H9 (cell line): Measurements from ENCODE around the gene ZNF609. TPM values are rescaled to one million over a fixed set of nuclear protein-coding genes. Genes with fewer than 3 reads are reported as not detected.

Experiments used
- DNase-seq: peaks from one replicate; pipeline ENCODE4 v3.0.0-alpha.2; 2017
- H2AFZ ChIP-seq: one replicate; pipeline ENCODE4 v1.6.1; 2013; ENCODE audit warnings: mild to moderate bottlenecking, low read length, control low read depth, moderate library complexity
- H2AK5ac ChIP-seq: 2 replicates; pipeline ENCODE4 v1.6.1; 2013; ENCODE audit warnings: low read length, control low read depth, mixed read lengths; ENCODE audit not compliant: insufficient read length
- H2BK120ac ChIP-seq: one replicate; pipeline ENCODE4 v1.6.1; 2013; ENCODE audit warnings: low read depth, mild to moderate bottlenecking, low read length, control low read depth, inconsistent platforms; ENCODE audit not compliant: poor library complexity, severe bottlenecking
- H2BK12ac ChIP-seq: 2 replicates; pipeline ENCODE4 v1.6.1; 2013; ENCODE audit warnings: low read length, control low read depth, mixed read lengths, low read depth; ENCODE audit not compliant: insufficient read length
- H2BK15ac ChIP-seq: 2 replicates; pipeline ENCODE4 v1.6.1; 2013; ENCODE audit warnings: low read depth, low read length, control low read depth
- H2BK20ac ChIP-seq: one replicate; pipeline ENCODE4 v1.6.1; 2013; ENCODE audit warnings: low read depth, mild to moderate bottlenecking, low read length, control low read depth, inconsistent platforms; ENCODE audit not compliant: poor library complexity, severe bottlenecking
- H2BK5ac ChIP-seq: 2 replicates; pipeline ENCODE4 v1.6.1; 2013; ENCODE audit warnings: low read length, control low read depth, mixed read lengths; ENCODE audit not compliant: insufficient read length
- H3K14ac ChIP-seq: 2 replicates; pipeline ENCODE4 v1.6.1; 2013; ENCODE audit warnings: low read length, control low read depth; ENCODE audit not compliant: insufficient read depth
- H3K18ac ChIP-seq: 2 replicates; pipeline ENCODE4 v1.6.1; 2013; ENCODE audit warnings: low read depth, mild to moderate bottlenecking, mixed read lengths, low read length, control low read depth; ENCODE audit not compliant: insufficient read length
- H3K23ac ChIP-seq: 2 replicates; pipeline ENCODE4 v1.6.1; 2013; ENCODE audit warnings: low read length, control low read depth, mixed read lengths, low read depth; ENCODE audit not compliant: insufficient read length
- H3K23me2 ChIP-seq: 2 replicates; pipeline ENCODE4 v1.6.1; 2013; ENCODE audit warnings: low read depth, mild to moderate bottlenecking, mixed read lengths, low read length, control low read depth; ENCODE audit not compliant: insufficient read length, poor library complexity, severe bottlenecking
- H3K27ac ChIP-seq: 2 replicates; pipeline ENCODE4 v1.5.1; 2013; ENCODE audit warnings: low read length, control low read depth, mixed read lengths, low read depth; ENCODE audit not compliant: insufficient read length
- H3K27me3 ChIP-seq: 2 replicates; pipeline ENCODE4 v1.6.1; 2013; ENCODE audit warnings: low read length, control low read depth, inconsistent platforms; ENCODE audit not compliant: insufficient read depth
- H3K4ac ChIP-seq: 2 replicates; pipeline ENCODE4 v1.6.1; 2013; ENCODE audit warnings: low read depth, mild to moderate bottlenecking, control low read depth, inconsistent platforms, low read length, moderate library complexity
- H3K4me1 ChIP-seq: 2 replicates; pipeline ENCODE4 v1.6.1; 2013; ENCODE audit warnings: low read length, control low read depth, inconsistent platforms; ENCODE audit not compliant: insufficient read depth
- H3K4me2 ChIP-seq: 2 replicates; pipeline ENCODE4 v1.6.1; 2013; ENCODE audit warnings: low read length, control low read depth, mixed read lengths; ENCODE audit not compliant: insufficient read length, insufficient read depth
- H3K56ac ChIP-seq: 2 replicates; pipeline ENCODE4 v1.6.1; 2013; ENCODE audit warnings: low read depth, mild to moderate bottlenecking, mixed read lengths, low read length, control low read depth; ENCODE audit not compliant: insufficient read length
- H3K79me1 ChIP-seq: 2 replicates; pipeline ENCODE4 v1.6.1; 2013; ENCODE audit warnings: low read depth, mild to moderate bottlenecking, moderate library complexity, low read length, control low read depth, inconsistent platforms; ENCODE audit not compliant: insufficient read depth, poor library complexity, severe bottlenecking
- H3K79me2 ChIP-seq: 2 replicates; pipeline ENCODE4 v1.6.1; 2013; ENCODE audit warnings: low read length, control low read depth, inconsistent platforms; ENCODE audit not compliant: insufficient read depth
- H3K9ac ChIP-seq: 2 replicates; pipeline ENCODE4 v1.6.1; 2013; ENCODE audit warnings: low read length, control low read depth, mixed read lengths; ENCODE audit not compliant: insufficient read length; ENCODE audit errors: extremely low read depth
- H3K9me3 ChIP-seq: one replicate; pipeline ENCODE4 v1.6.1; 2013; ENCODE audit warnings: low read depth, low read length, inconsistent platforms; ENCODE audit not compliant: control insufficient read depth
- H3T11ph ChIP-seq: one replicate; pipeline ENCODE4 v1.6.1; 2013; ENCODE audit warnings: mild to moderate bottlenecking, low read length, control low read depth, inconsistent platforms
- H4K20me1 ChIP-seq: one replicate; pipeline ENCODE4 v1.6.1; 2013; ENCODE audit not compliant: control insufficient read depth, insufficient read length, insufficient read depth
- H4K5ac ChIP-seq: 2 replicates; pipeline ENCODE4 v1.6.1; 2013; ENCODE audit warnings: low read depth, mild to moderate bottlenecking, mixed read lengths, low read length, control low read depth; ENCODE audit not compliant: insufficient read length
- H4K8ac ChIP-seq: replicated peaks from 2 replicates; pipeline ENCODE4 v1.6.1; 2013; ENCODE audit warnings: low read length, control low read depth, mixed read lengths, low read depth; ENCODE audit not compliant: insufficient read length
- H4K91ac ChIP-seq: 2 replicates; pipeline ENCODE4 v1.6.1; 2013; ENCODE audit warnings: low read depth, mild to moderate bottlenecking, moderate library complexity, mixed read lengths, low read length, control low read depth; ENCODE audit not compliant: insufficient read length
- H3K27ac Mint-ChIP-seq, 3 experiments: 2 replicates in 2 of 3; 3 replicates in 1 of 3; pipeline ENCODE4 v1.8.0; 2020 to 2021; ENCODE audit warnings: mixed read lengths in 3 of 3, mild to moderate bottlenecking in 1 of 3, moderate library complexity in 1 of 3
- H3K27me3 Mint-ChIP-seq: 2 replicates; pipeline ENCODE4 v1.8.0; 2021; ENCODE audit warnings: low read depth, mild to moderate bottlenecking, moderate library complexity, mixed read lengths
- H3K36me3 Mint-ChIP-seq, 3 experiments: 2 replicates in 2 of 3; 3 replicates in 1 of 3; pipeline ENCODE4 v1.8.0; 2020 to 2021; ENCODE audit warnings: low read depth in 3 of 3, mixed read lengths in 3 of 3; ENCODE audit not compliant: insufficient read depth in 1 of 3
- H3K4me1 Mint-ChIP-seq, 2 experiments: 2 replicates each; pipeline ENCODE4 v1.8.0; 2020; ENCODE audit warnings: mixed read lengths in 2 of 2
- H3K4me3 Mint-ChIP-seq, 2 experiments: 2 replicates in 1 of 2; 3 replicates in 1 of 2; pipeline ENCODE4 v1.8.0; 2020 to 2021; ENCODE audit warnings: mild to moderate bottlenecking in 2 of 2, mixed read lengths in 2 of 2, moderate library complexity in 1 of 2
- H3K9me3 Mint-ChIP-seq, 2 experiments: 2 replicates in 1 of 2; 3 replicates in 1 of 2; pipeline ENCODE4 v1.8.0; 2020; ENCODE audit warnings: mild to moderate bottlenecking in 2 of 2, mixed read lengths in 2 of 2, moderate library complexity in 1 of 2
- WGBS: extraction: QIAGEN DNeasy Blood & Tissue Kit; methylation state at CpG from one replicate; pipeline ENCODE4 v1.1.7; 2013; ENCODE audit warnings: missing lambda C conversion rate, low lambda C conversion rate, mixed read lengths; ENCODE audit not compliant: insufficient read length; ENCODE audit errors: extremely low coverage; 5-methylcytosine and 5-hydroxymethylcytosine counted together
- total RNA-seq: library from RNA; stranded (reverse); gene quantifications from 2 replicates; pipeline ENCODE4 v1.2.1, GENCODE V29; 2021
- TF ChIP-seq, protein P1 (sequence below): fragments of 200-600 bp; sonication (generic); conservative IDR thresholded peaks from 3 replicates; pipeline ENCODE4 v1.8.0; 2021; ENCODE audit warnings: antibody characterized with exemption, mild to moderate bottlenecking

ZNF609 gene
- total RNA-seq, 1 experiment from 2014 or later: 45.3 TPM

GRCh38 chr15:64426845-64427465 lies 33.4 kb upstream of the ZNF609 start:
- H3K4me3 Mint-ChIP-seq: no peak overlapping the region
- no peak for DNase-seq
- H3K27ac Mint-ChIP-seq: no peak overlapping the region

More at GRCh38 chr15:64426845-64427465, 33.4 kb upstream of the ZNF609 start:
- H2BK5ac ChIP-seq: no peak overlapping the region
- H3K4me2 ChIP-seq: no peak overlapping the region
- H3K4me1 ChIP-seq: no peaks in the 10 kb centered on the region
- H2AK5ac ChIP-seq: no peak overlapping the region
- no peaks in the 10 kb centered on the region for H3K79me1 ChIP-seq
- H3K4ac ChIP-seq: no peak overlapping the region
- Mint-ChIP-seq H3K27me3 (peaks cover 7% of the 10 kb centered on the region), H3K4me1 (peaks cover 13 to 14% of the 10 kb centered on the region in 2 experiments), H3K9me3 (no peaks in the 10 kb centered on the region), H3K36me3 (peaks cover 5 to 51% (median 14%) of the 10 kb centered on the region in 3 experiments; a peak in 5 of 7 replicates)
- no peaks in the 10 kb centered on the region for H4K20me1 ChIP-seq
- H2BK15ac ChIP-seq: no peak overlapping the region
- H3K23ac ChIP-seq: no peak overlapping the region
- no peak overlapping the region for H2BK12ac ChIP-seq
- no peak overlapping the region for H4K5ac ChIP-seq
- H4K8ac ChIP-seq: no peak overlapping the region
- no peak overlapping the region for H3K14ac ChIP-seq
- no peak overlapping the region for H3T11ph ChIP-seq
- no peak overlapping the region for H2AFZ ChIP-seq
- H3K9ac ChIP-seq: no peak overlapping the region
- H2BK120ac ChIP-seq: no peak overlapping the region
- TF ChIP-seq, protein P1, sequence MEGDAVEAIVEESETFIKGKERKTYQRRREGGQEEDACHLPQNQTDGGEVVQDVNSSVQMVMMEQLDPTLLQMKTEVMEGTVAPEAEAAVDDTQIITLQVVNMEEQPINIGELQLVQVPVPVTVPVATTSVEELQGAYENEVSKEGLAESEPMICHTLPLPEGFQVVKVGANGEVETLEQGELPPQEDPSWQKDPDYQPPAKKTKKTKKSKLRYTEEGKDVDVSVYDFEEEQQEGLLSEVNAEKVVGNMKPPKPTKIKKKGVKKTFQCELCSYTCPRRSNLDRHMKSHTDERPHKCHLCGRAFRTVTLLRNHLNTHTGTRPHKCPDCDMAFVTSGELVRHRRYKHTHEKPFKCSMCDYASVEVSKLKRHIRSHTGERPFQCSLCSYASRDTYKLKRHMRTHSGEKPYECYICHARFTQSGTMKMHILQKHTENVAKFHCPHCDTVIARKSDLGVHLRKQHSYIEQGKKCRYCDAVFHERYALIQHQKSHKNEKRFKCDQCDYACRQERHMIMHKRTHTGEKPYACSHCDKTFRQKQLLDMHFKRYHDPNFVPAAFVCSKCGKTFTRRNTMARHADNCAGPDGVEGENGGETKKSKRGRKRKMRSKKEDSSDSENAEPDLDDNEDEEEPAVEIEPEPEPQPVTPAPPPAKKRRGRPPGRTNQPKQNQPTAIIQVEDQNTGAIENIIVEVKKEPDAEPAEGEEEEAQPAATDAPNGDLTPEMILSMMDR: peak; percentile 46; the same call in 2 of the 3 replicates
- no peak overlapping the region for H3K56ac ChIP-seq
- H3K18ac ChIP-seq: no peak overlapping the region
- no peak overlapping the region for H4K91ac ChIP-seq
- no peaks in the 10 kb centered on the region for H3K9me3 ChIP-seq
- WGBS: no CpG with 5 or more reads among the region's 7 CpGs
- no peak overlapping the region for H2BK20ac ChIP-seq
- no peak overlapping the region for H3K27ac ChIP-seq
- no peaks in the 10 kb centered on the region for H3K79me2 ChIP-seq
- no peaks in the 10 kb centered on the region for H3K27me3 ChIP-seq
- H3K23me2 ChIP-seq: no peaks in the 10 kb centered on the region
